HEK293T (cell line): ENCODE results near the gene ENDOG.
"Not testable (repeated sequence)": the region's sequence is repeated elsewhere in the genome, so short reads cannot be mapped to it uniquely, and the experiment has no call there.

Experiments used
- ARNT ChIP-seq: fragments of 450-650 bp; IDR thresholded peaks from 2 replicates; pipeline ENCODE4 v1.6.1; 2017; ENCODE audit warnings: mild to moderate bottlenecking
- BHLHE40 ChIP-seq: fragments of 450-650 bp; IDR thresholded peaks from 2 replicates; pipeline ENCODE4 v1.6.1; 2016; ENCODE audit warnings: mild to moderate bottlenecking, moderate library complexity, borderline replicate concordance
- ELF4 ChIP-seq: fragments of 450-650 bp; IDR thresholded peaks from 2 replicates; pipeline ENCODE4 v1.6.1; 2017; ENCODE audit warnings: antibody characterized with exemption
- FOXA1 ChIP-seq: fragments of 450-650 bp; IDR thresholded peaks from 2 replicates; pipeline ENCODE4 v1.6.1; 2016; ENCODE audit warnings: mild to moderate bottlenecking
- FOXK2 ChIP-seq: fragments of 450-650 bp; IDR thresholded peaks from 2 replicates; pipeline ENCODE4 v1.6.1; 2016; ENCODE audit warnings: mild to moderate bottlenecking
- FOXM1 ChIP-seq: fragments of 450-650 bp; IDR thresholded peaks from 2 replicates; pipeline ENCODE4 v1.6.1; 2017; ENCODE audit warnings: mild to moderate bottlenecking, borderline replicate concordance
- HDGF ChIP-seq: fragments of 450-650 bp; IDR thresholded peaks from 2 replicates; pipeline ENCODE4 v1.6.1; 2017; ENCODE audit warnings: antibody characterized with exemption, borderline replicate concordance
- L3MBTL2 ChIP-seq: fragments of 450-650 bp; conservative IDR thresholded peaks from 2 replicates; pipeline ENCODE4 v1.6.1; 2016; ENCODE audit warnings: mild to moderate bottlenecking
- LEF1 ChIP-seq: fragments of 450-650 bp; IDR thresholded peaks from 2 replicates; pipeline ENCODE4 v1.6.1; 2017; ENCODE audit warnings: mild to moderate bottlenecking, borderline replicate concordance
- NFRKB ChIP-seq: fragments of 450-650 bp; IDR thresholded peaks from 2 replicates; pipeline ENCODE4 v1.6.1; 2016; ENCODE audit warnings: mild to moderate bottlenecking, moderate library complexity
- SP1 ChIP-seq: fragments of 450-650 bp; IDR thresholded peaks from 2 replicates; pipeline ENCODE4 v1.6.1; 2017
- SUZ12 ChIP-seq: fragments of 450-650 bp; IDR thresholded peaks from 2 replicates; pipeline ENCODE4 v1.6.1; 2016; ENCODE audit warnings: mild to moderate bottlenecking
- TARDBP ChIP-seq: fragments of 450-650 bp; IDR thresholded peaks from 2 replicates; pipeline ENCODE4 v1.6.1; 2016

DNA sequence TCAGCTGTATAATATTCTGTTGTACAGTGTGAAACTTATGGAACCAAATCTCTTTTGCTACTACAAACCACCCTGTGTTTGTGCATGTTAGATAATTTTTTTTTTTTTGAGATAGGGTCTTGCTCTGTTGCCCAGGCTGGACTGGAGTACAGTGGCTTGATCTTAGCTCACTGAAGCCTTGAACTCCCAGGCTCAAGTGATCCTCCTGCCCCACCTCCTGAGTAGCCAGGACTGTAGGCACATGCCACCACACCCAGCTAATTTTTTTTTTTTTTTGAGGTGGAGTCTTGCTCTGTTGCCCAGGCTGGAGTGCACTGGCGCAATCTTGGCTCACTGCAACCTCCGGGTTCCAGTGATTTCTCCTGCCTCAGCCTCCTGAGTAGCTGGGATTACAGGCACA lies 23.3 kb upstream of the ENDOG start:
- TF ChIP-seq SP1, L3MBTL2, NFRKB, TARDBP, BHLHE40, ARNT, FOXM1, FOXK2, HDGF, FOXA1, SUZ12, ELF4, LEF1: not testable (repeated sequence)
